HG02870 (cell line): Measurements from ENCODE around the gene PARP16.

Experiments used
- ATAC-seq: cut with Tn5 transposase; IDR thresholded peaks from one replicate; pipeline ENCODE4 v1.9.1; 2021; ENCODE audit warnings: mild to moderate bottlenecking, moderate library complexity; ENCODE audit not compliant: unreplicated experiment

The PARP16 gene

GRCh38 chr15:65312400-65312916 lies 25.8 kb upstream of the PARP16 start:
- ATAC-seq: no peak

DNA sequence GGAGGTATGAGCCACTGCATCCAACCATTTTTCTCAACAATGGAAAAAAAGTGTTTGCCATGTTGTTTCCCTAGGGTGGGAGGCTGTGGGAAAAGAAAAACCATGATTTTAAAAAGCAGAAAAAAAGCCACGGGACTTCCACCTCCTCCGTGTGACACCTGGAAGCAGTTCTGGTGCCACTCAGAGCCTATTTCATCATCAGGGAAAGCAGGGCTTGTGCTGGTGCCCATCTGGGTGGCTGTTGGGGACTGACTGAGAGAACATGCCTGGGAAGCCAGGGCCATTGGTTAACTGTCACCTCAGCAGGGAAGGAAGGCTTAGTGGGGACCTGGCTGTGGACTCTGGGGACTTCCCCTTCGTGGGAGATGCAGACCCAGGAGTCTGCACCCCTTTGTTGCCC lies 25.1 kb upstream of the PARP16 start:
- no peak for ATAC-seq

DNA sequence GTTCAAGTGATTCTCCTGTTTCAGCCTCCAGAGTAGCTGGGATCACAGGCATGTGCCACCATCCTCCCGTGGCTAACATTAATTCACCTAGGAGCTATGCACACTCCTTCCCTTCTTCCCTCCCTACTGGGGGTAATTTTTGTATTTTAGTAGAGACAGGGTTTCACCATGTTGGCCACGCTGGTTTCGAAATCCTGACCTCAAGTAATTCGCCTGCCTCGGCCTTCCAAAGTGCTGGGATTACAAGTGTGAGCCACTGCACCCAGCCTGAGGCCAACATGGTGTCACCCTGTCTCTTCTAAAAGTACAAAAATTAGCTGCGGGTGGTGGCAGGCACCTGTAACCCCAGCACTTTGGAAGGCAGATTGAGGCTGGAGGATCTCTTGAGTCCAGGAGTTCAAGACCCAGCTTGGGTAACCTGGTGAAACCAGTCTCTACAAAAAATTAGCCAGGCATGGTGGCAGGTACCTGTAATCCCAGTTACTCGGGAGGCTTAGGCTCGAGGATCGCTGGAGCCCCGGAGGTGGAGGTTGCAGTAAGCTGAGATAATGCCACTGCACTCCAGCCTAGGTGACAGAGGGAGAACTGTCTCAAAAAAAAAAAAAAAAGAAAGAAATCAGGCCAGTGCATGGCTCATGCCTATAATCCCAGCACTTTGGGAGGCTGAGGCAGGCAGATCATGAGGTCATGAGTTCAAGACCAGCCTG lies 23.9 kb upstream of the PARP16 start:
- ATAC-seq: no peak

- ATAC-seq: no peak
Measured at GRCh38 chr15:65309882-65310418, 23.3 kb upstream of the PARP16 start.

DNA sequence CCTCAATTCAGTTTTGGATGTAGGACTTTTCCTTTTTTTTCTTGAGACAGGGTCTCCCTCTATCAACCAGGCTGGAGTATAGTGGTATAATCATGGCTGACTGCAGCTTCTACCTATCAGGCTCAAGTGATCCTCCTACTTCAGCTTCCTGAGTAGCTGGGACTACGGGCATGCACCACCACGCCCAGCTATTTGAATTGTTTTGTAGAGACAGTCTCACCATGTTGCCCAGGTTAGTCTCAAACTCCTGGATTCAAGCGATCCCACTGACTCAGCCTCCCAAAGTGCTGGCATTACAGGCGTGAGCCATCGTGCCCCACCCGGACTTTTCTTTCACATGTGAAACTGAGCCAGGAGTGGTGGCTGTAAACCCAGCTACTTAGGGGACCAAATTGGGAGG lies 21.3 kb upstream of the PARP16 start:
- ATAC-seq: no peak

GRCh38 chr15:65306551-65306950 lies 19.9 kb upstream of the PARP16 start:
- no peak for ATAC-seq

GRCh38 chr15:65305776-65306175 lies 19.1 kb upstream of the PARP16 start:
- ATAC-seq: no peak

GRCh38 chr15:65305150-65305758 lies 18.6 kb upstream of the PARP16 start:
- ATAC-seq: peak; percentile 43

- ATAC-seq: peak; percentile 63
Measured at GRCh38 chr15:65304381-65305149, 17.9 kb upstream of the PARP16 start, which contains the start of gene RNU5B-1. Gene RNU5B-1 (plus strand): TSS chr15:65304677.

DNA sequence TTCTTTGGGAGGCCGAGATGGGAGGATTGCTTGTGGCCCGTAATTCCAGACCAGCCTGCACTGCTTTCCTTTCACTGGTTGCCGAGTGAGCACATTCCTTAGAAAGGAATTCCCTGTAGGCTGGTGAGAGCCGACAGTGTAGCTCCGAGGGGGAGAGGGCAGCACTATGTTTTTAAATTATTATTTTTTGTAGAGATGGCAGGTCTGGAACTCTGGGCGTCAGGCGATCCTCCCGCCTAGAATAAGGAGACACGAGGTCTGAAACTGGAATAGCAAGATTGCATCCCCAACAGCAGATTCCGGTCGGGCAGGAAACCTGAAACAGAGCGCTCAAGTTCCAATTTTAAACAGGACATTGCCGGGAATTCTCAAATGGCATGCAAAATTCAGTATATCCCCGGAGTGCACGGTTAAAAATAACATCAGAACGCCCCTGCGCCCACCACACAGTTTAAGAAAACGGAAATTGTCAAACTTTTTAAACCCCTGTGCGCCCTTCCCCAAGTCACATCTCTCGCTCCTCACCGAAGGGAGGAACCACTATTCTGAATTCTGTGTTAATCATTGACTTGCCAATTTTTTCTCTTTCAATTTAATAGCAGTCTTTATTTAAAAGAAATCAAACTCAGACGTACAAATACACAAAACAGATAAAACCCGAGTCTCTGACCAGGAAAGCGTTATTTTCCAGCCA lies 17.2 kb upstream of the PARP16 start:
- no peak for ATAC-seq

DNA sequence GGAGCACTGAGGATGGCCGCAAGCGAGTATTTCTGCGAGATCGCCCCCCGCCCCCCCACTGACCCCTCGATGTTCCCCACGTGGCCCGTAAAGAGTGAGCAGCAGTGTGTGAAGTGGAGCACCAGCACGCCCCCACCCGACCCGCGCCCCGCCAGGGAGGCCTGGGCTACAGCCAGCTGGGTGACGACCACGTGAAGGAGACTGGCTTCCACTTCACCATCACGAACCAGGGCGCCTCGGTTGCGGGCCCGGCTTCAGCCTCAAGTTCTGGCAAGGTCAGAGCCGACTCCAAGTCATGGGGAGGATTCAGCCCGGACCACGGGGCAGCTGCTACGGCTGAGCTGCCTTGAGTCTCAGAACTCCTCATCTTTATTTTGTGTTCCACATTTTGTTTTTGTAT lies 15.4 kb upstream of the PARP16 start:
- no peak for ATAC-seq

DNA sequence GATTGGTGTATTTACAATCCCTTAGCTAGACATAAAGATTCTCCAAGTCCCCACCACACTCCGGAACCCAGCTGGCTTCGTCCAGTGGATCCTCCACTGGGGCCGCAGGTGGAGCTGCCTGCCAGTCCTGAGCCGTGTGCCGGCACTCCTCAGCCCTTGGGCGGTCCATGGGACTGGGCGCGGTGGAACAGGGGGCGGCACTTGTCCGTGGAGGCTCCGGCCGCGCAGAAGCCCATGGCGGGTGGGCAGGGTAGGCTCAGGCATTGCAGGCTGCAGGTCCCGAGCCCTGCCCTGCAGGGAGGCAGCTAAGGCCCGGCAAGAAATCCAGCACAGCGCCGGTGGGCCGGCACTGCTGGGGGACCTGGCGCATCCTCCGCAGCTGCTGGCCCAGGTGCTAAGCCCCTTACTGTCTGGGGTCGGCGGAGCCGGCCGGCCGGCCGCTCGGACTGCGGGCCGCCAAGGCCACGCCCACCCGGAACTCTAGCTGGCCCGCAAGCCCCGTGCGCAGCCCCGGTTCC lies 14.3 kb upstream of the PARP16 start:
- ATAC-seq: no peak

GRCh38 chr15:65298731-65299130 lies 12.0 kb upstream of the PARP16 start:
- ATAC-seq: no peak

- ATAC-seq: no peak
Measured at GRCh38 chr15:65292938-65293518, 6.3 kb upstream of the PARP16 start.

DNA sequence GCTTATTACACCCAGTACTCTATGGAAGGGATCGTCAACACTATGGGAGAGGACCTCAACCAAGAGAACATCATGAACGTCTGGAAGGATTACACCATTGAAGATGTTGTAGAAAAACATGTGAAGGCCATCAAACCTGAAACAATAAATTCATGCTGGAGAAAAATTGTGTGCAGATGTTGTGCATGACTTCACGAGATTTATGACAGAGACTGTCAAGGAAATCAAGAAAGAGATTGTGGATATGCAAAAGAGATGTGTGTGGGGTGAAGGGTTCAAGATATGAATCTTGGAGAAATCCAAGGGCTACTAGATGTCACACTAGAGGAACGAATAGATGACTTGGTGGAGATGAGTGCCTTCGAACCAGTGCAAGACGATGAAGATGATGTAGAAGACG lies 3.5 kb upstream of the PARP16 start:
- ATAC-seq: no peak

- no peak for ATAC-seq
Measured at GRCh38 chr15:65289261-65289854, 2.7 kb upstream of the PARP16 start.

DNA sequence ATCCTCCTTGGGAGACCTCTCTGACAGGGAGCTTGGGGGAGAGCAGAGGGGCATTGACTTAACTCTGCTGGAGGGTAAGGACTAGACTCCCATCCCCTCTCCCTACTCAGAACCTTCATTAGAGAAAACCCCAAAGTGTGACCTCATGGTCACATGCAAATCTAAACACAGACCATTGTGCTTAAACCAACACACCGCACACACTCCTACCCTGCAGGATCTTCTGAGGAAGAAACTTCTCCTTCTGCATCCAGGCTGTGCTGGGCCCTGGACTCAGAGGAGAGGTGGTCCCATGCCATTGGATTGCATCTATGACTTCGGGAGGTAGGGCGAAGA lies 805 bp upstream of the PARP16 start:
- no peak for ATAC-seq

GRCh38 chr15:65286069-65286703 lies 497 bp downstream of the PARP16 start:
- peak; percentile 37 for ATAC-seq

DNA sequence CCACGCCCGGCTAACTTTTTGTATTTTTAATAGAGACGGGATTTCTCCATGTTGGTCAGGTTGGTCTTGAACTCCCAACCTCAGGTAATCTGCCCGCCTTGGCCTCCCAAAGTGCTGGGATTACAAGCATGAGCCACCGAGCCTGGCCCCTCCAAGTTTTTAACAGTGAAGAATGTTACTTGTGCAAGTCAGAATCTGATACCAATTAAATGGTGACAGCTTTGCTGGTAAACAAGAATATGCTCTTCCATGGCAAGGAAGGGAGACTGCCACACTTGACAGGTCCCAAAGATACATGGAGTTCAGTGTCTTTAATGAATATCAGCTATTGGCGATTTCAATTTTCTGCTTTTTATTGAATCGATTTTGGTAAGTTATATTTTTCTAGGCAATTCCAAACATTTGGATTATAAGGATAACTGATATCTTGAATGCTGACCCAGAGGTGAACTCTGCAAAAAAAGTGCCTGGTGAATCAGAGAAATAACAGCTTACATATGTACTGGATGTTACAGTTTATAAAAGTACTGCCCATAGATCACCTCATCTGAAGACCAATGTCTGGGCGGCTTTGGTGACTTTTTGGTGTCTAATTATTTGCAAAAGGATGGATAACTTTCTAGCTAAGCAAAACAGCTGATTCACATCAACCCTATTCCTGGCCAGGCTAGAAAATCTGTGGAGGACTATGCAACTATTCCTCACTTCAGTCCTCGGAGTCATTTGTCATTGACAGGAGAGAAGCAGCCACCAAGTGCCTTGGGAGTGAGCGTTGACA lies 1.2 kb downstream of the PARP16 start:
- ATAC-seq: no peak
